Ascending aorta (tissue), 2 donors: ENCODE results near the gene RXRG. TPM values are rescaled to one million over a fixed set of nuclear protein-coding genes. Genes with fewer than 3 reads are reported as not detected.

Experiments
- DNase-seq, 2 donors: peaks; one replicate each; pipeline ENCODE4 v3.0.0-alpha.2; 2019; ENCODE audit warnings: low spot score in 2 of 2
- H3K27ac ChIP-seq, 2 donors: fragments of 200-600 bp; sonication (generic); one replicate each; pipeline ENCODE4 v1.5.1; 2016 to 2017; ENCODE audit warnings: mild to moderate bottlenecking in 1 of 2
- H3K27me3 ChIP-seq: fragments of 200-600 bp; sonication (generic); one replicate; pipeline ENCODE4 v1.5.1; 2017
- H3K36me3 ChIP-seq, 2 donors: fragments of 200-600 bp; sonication (generic); one replicate each; pipeline ENCODE4 v1.5.1; 2016
- H3K4me1 ChIP-seq, 2 donors: fragments of 200-600 bp; sonication (generic); one replicate each; pipeline ENCODE4 v1.5.1; 2016 to 2017; ENCODE audit warnings: mild to moderate bottlenecking in 1 of 2
- H3K4me3 ChIP-seq, 2 donors: fragments of 200-600 bp; sonication (generic); one replicate each; pipeline ENCODE4 v1.5.1; 2016 to 2017; ENCODE audit warnings: mild to moderate bottlenecking in 1 of 2
- H3K9me3 ChIP-seq, 2 donors: fragments of 200-600 bp; sonication (generic); one replicate each; pipeline ENCODE4 v1.5.1; 2016
- intact Hi-C: fragments of 100-400 bp; cut with DNase I; formaldehyde crosslinking; loops from one replicate; pipeline ENCODE4 v1.15.1; 2023
- total RNA-seq: library from RNA; depleted of rRNA; stranded (reverse); fragments of >200 nt; gene quantifications from one replicate; pipeline ENCODE4 v1.1.0, GENCODE V29; 2016
- TF ChIP-seq, protein P1 (sequence below), 3 experiments: fragments of 200-600 bp in 2 of 3; fragments of 450-650 bp in 1 of 3; sonication (generic) in 2 of 3; IDR thresholded peaks; one replicate each; pipeline ENCODE4 v1.5.1; 2016 to 2019; ENCODE audit warnings: antibody characterized with exemption in 3 of 3, mild to moderate bottlenecking in 1 of 3, moderate library complexity in 1 of 3

The RXRG gene
- total RNA-seq, 1 donor from 2014 or later = not detected

DNA sequence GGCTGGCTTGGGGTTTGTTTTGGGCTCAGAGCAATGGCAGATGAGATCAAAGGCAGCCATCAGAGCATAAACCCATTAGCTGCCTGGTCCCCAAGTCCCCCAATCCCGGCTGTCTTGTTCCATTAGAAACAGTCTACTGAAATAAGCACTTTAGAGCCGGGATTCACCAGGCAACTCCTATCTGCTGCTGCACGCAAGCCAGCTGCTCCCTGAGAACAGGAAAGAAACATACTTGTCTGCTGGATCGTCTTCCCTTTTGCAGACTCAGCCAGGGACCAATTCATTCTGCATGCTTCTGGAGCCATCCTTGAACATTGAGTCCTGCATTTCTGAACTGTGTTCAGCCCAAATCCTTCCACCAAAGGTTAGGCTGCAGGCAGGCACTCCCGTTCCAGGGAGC lies 21.8 kb downstream of the RXRG start:
- TF ChIP-seq, protein P1, sequence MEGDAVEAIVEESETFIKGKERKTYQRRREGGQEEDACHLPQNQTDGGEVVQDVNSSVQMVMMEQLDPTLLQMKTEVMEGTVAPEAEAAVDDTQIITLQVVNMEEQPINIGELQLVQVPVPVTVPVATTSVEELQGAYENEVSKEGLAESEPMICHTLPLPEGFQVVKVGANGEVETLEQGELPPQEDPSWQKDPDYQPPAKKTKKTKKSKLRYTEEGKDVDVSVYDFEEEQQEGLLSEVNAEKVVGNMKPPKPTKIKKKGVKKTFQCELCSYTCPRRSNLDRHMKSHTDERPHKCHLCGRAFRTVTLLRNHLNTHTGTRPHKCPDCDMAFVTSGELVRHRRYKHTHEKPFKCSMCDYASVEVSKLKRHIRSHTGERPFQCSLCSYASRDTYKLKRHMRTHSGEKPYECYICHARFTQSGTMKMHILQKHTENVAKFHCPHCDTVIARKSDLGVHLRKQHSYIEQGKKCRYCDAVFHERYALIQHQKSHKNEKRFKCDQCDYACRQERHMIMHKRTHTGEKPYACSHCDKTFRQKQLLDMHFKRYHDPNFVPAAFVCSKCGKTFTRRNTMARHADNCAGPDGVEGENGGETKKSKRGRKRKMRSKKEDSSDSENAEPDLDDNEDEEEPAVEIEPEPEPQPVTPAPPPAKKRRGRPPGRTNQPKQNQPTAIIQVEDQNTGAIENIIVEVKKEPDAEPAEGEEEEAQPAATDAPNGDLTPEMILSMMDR (IDR thresholded peaks at IDR 0.05) = no peak
- intact Hi-C loops = no loop called here
- no peak overlapping the region for H3K27ac ChIP-seq
- H3K9me3 ChIP-seq = no peaks in the 10 kb centered on the region
- no peaks in the 10 kb centered on the region for H3K4me1 ChIP-seq
- H3K36me3 ChIP-seq = no peaks in the 10 kb centered on the region
- no peaks in the 10 kb centered on the region for H3K27me3 ChIP-seq
- no peak for DNase-seq
- no peak overlapping the region for H3K4me3 ChIP-seq

DNA sequence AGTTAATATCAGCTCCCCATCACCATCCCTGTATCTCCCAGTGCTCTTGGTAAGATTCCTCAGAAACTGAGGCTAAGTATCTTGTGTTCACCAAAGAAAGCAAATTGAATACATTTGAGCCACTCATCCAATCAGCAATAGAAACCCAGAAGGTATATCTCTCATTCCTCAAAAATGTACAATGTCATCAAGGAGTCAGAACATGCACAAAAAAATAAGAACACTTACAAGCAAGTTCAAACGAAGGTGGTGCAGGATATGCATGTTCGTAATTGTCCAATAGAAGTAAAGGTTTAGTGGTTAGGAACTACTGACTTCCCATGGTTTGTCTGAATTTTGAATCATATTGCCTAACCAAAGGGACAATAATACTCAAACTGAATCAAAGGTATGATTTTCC lies 24.3 kb downstream of the RXRG start:
- DNase-seq = no peak
- intact Hi-C loops = no loop called here
- H3K27me3 ChIP-seq = no peaks in the 10 kb centered on the region
- H3K27ac ChIP-seq = no peak overlapping the region
- TF ChIP-seq, protein P1 (IDR thresholded peaks at IDR 0.05) = no peak
- no peaks in the 10 kb centered on the region for H3K9me3 ChIP-seq
- no peak overlapping the region for H3K4me3 ChIP-seq
- no peaks in the 10 kb centered on the region for H3K4me1 ChIP-seq
- no peaks in the 10 kb centered on the region for H3K36me3 ChIP-seq

DNA sequence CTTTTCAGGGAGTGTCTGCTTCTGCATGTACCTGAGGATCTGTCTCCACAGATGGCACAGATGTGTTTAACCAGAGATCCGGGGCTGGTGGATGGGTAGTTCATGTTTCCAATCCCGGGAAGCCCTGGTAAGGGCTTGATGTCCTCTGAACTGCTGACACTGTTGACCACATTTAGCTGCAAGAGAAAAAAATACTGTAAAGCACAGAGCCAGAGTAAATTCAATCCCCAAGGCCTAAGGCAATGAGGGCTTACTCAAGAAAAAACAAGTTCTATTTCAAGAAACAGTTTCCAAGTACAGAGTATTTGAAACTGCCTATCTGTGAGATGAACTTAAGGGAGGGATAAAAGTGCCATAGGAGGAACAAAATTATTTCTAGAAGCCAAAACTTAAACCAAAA lies 25.1 kb downstream of the RXRG start:
- Histone ChIP-seq H3K27me3 (no peaks in the 10 kb centered on the region), H3K27ac (no peak overlapping the region)

DNA sequence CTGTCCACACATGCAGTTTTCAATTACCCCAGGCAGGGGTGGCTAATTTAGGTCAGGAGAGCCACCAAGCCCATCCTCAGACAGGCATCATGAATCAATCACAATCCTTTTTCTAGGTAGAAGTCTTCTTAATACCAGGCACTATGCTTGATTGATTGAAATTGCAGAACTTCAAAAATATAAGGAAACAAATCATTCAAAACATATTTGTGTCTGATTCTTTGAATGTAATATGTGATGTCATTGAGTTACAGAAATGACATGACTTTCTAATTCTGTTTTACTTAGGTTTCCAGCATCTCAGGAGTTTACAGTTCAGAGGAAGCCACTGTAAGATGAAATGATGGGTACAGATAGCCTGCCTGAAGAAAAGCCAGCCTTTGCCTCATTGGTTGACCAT lies 26.7 kb downstream of the RXRG start:
- Histone ChIP-seq H3K27me3 (no peaks in the 10 kb centered on the region), H3K27ac (no peak overlapping the region), H3K4me1 (no peaks in the 10 kb centered on the region), H3K36me3 (no peaks in the 10 kb centered on the region), H3K9me3 (no peaks in the 10 kb centered on the region), H3K4me3 (no peak overlapping the region)
- intact Hi-C loops = no loop called here
- TF ChIP-seq, protein P1 (IDR thresholded peaks at IDR 0.05) = no peak
- no peak for DNase-seq

More for the DNA sequence above, 25.1 kb downstream of the RXRG start:
- DNase-seq = no peak
- Histone ChIP-seq H3K4me1 (no peaks in the 10 kb centered on the region), H3K36me3 (no peaks in the 10 kb centered on the region), H3K4me3 (no peak overlapping the region), H3K9me3 (no peaks in the 10 kb centered on the region)
- intact Hi-C loops = no loop called here
- TF ChIP-seq, protein P1 (IDR thresholded peaks at IDR 0.05) = no peak

DNA sequence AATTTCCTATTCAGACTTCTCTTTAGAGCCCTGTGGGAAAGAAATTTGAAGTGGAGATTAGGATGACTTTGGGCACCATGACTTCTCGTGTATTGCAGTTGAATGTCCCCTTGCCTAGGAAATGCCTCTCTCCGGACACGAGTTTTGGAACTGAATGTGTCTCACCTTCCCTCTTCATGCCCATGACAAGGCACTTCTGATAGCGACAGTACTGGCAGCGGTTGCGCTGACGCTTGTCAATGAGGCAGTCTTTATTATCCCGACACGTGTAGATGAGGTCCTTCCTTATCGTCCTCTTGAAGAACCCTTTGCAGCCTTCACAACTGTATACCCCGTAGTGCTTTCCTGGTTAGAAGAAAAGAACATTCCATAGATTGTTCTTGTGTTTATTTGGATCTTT lies 28.1 kb downstream of the RXRG start:
- intact Hi-C loops = no loop called here
- Histone ChIP-seq H3K36me3 (no peaks in the 10 kb centered on the region), H3K9me3 (no peaks in the 10 kb centered on the region), H3K4me1 (no peaks in the 10 kb centered on the region), H3K27ac (no peak overlapping the region), H3K4me3 (no peak overlapping the region), H3K27me3 (no peaks in the 10 kb centered on the region)
- TF ChIP-seq, protein P1 (IDR thresholded peaks at IDR 0.05) = no peak
- no peak for DNase-seq

DNA sequence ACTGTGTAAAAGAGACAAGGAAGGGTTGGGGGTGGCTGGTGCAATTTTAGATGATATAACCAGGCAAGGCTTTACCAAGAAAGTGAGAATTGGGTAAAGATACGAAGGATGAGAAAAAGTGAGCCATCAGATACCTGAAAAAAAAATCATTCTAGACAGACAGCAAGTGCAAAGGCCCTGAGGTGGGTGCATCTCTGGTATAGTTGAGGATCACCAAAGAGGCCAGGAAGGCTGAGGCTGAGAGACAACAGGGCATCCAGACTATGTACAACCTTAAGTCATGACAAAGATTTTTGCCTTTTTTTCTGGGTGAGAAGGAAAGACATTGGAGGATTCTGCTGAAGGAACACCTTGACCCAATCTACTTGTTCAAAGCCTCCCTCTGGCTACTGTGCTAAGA lies 29.9 kb downstream of the RXRG start:
- Histone ChIP-seq H3K36me3 (no peaks in the 10 kb centered on the region), H3K9me3 (no peaks in the 10 kb centered on the region), H3K27ac (no peak overlapping the region), H3K4me3 (no peak overlapping the region), H3K27me3 (no peaks in the 10 kb centered on the region), H3K4me1 (no peaks in the 10 kb centered on the region)
- intact Hi-C loops = no loop called here
- no peak for DNase-seq
- TF ChIP-seq, protein P1 (IDR thresholded peaks at IDR 0.05) = no peak
